ENCODE results near the gene SSX2IP. TPM values are rescaled to one million over a fixed set of nuclear protein-coding genes. Genes with fewer than 3 reads are reported as not detected.
"Not testable (repeated sequence)": the region's sequence is repeated elsewhere in the genome, so short reads cannot be mapped to it uniquely, and the experiment has no call there.

The SSX2IP gene
- total RNA-seq, 2 donors from 2014 or later = 8.5 to 13.8 TPM

- Mint-ChIP-seq H3K4me3 (no peak overlapping the region), H3K4me1 (ENCODE audit: low read depth) (peaks cover 9% of the 10 kb centered on the region), H3K9me3 (peaks cover 10 to 12% of the 10 kb centered on the region in 2 donors), H3K27me3 (ENCODE audit: low read depth) (no peaks in the 10 kb centered on the region), H3K36me3 (ENCODE audit: insufficient read depth in 2 of 2) (peaks cover 13 to 21% of the 10 kb centered on the region in 2 donors), H3K27ac (no peak overlapping the region)
- DNase-seq (no peak), ATAC-seq (replicated peaks in 1 of 2) (no peak)
Measured at GRCh38 chr1:84613026-84613425, 77.2 kb downstream of the SSX2IP start.

GRCh38 chr1:84611796-84612195, 78.5 kb downstream of the SSX2IP start:
- DNase-seq (no peak), ATAC-seq (replicated peaks in 1 of 2) (no peak)
- H3K36me3 Mint-ChIP-seq (ENCODE audit: insufficient read depth in 2 of 2) = peaks cover 13 to 21% of the 10 kb centered on the region in 2 donors
- H3K4me1 Mint-ChIP-seq (ENCODE audit: low read depth) = peaks cover 9% of the 10 kb centered on the region
- H3K4me3 Mint-ChIP-seq = peak overlapping the region; percentile 8 to 22
- peak overlapping the region; percentile 19 for H3K27ac Mint-ChIP-seq
- no peaks in the 10 kb centered on the region for H3K27me3 Mint-ChIP-seq (ENCODE audit: low read depth)
- peaks cover 10 to 12% of the 10 kb centered on the region in 2 donors for H3K9me3 Mint-ChIP-seq

- no peak for DNase-seq
- ATAC-seq (replicated peaks in 1 of 2) = no peak
- H3K27me3 Mint-ChIP-seq (ENCODE audit: low read depth) = no peaks in the 10 kb centered on the region
- peaks cover 13 to 17% of the 10 kb centered on the region in 2 donors for H3K9me3 Mint-ChIP-seq
- H3K36me3 Mint-ChIP-seq (ENCODE audit: insufficient read depth in 2 of 2) = peaks cover 17 to 27% of the 10 kb centered on the region in 2 donors
- no peak overlapping the region for H3K27ac Mint-ChIP-seq
- peak overlapping the region in 1 of 2 donors; percentile 22 for H3K4me3 Mint-ChIP-seq
- peaks cover 9% of the 10 kb centered on the region for H3K4me1 Mint-ChIP-seq (ENCODE audit: low read depth)
Measured at GRCh38 chr1:84611091-84611490, 79.2 kb downstream of the SSX2IP start.

- Mint-ChIP-seq H3K36me3 (ENCODE audit: insufficient read depth in 2 of 2) (peaks cover 25 to 27% of the 10 kb centered on the region in 2 donors), H3K4me1 (ENCODE audit: low read depth) (peaks cover 8% of the 10 kb centered on the region), H3K9me3 (peaks cover 13 to 22% of the 10 kb centered on the region in 2 donors), H3K4me3 (no peak overlapping the region), H3K27me3 (ENCODE audit: low read depth) (no peaks in the 10 kb centered on the region), H3K27ac (no peak overlapping the region)
- ATAC-seq (replicated peaks in 1 of 2) (no peak), DNase-seq (no peak)
Measured at GRCh38 chr1:84606977-84607376, 83.3 kb downstream of the SSX2IP start.

- no peak overlapping the region for H3K27ac Mint-ChIP-seq
- no peak overlapping the region for H3K4me3 Mint-ChIP-seq
- H3K27me3 Mint-ChIP-seq (ENCODE audit: low read depth) = no peaks in the 10 kb centered on the region
- H3K9me3 Mint-ChIP-seq = peaks cover 11 to 18% of the 10 kb centered on the region in 2 donors
- peaks cover 10% of the 10 kb centered on the region for H3K4me1 Mint-ChIP-seq (ENCODE audit: low read depth)
- no peak for ATAC-seq (replicated peaks in 1 of 2)
- no peak for DNase-seq
- H3K36me3 Mint-ChIP-seq (ENCODE audit: insufficient read depth in 2 of 2) = peaks cover 25 to 27% of the 10 kb centered on the region in 2 donors
Measured at GRCh38 chr1:84605157-84605556, 85.1 kb downstream of the SSX2IP start.

GRCh38 chr1:84603941-84604830, 86.1 kb downstream of the SSX2IP start:
- Mint-ChIP-seq H3K4me1 (ENCODE audit: low read depth) (peaks cover 20% of the 10 kb centered on the region), H3K4me3 (no peak overlapping the region), H3K27ac (no peak overlapping the region), H3K27me3 (ENCODE audit: low read depth) (no peaks in the 10 kb centered on the region), H3K9me3 (peaks cover 11 to 18% of the 10 kb centered on the region in 2 donors), H3K36me3 (ENCODE audit: insufficient read depth in 2 of 2) (peaks cover 25 to 28% of the 10 kb centered on the region in 2 donors)
- ATAC-seq (replicated peaks in 1 of 2) (no peak), DNase-seq (no peak)

GRCh38 chr1:84603223-84603622, 87.0 kb downstream of the SSX2IP start:
- Mint-ChIP-seq H3K27ac (no peak overlapping the region), H3K4me1 (ENCODE audit: low read depth) (peaks cover 30% of the 10 kb centered on the region), H3K27me3 (ENCODE audit: low read depth) (no peaks in the 10 kb centered on the region), H3K36me3 (ENCODE audit: insufficient read depth in 2 of 2) (peaks cover 25 to 28% of the 10 kb centered on the region in 2 donors), H3K9me3 (peaks cover 11 to 18% of the 10 kb centered on the region in 2 donors), H3K4me3 (no peak overlapping the region)
- ATAC-seq (replicated peaks in 1 of 2) (no peak), DNase-seq (no peak)

GRCh38 chr1:84600796-84601195, 89.5 kb downstream of the SSX2IP start:
- peaks cover 5 to 10% of the 10 kb centered on the region in 2 donors for H3K9me3 Mint-ChIP-seq
- H3K36me3 Mint-ChIP-seq (ENCODE audit: insufficient read depth in 2 of 2) = peaks cover 18 to 19% of the 10 kb centered on the region in 2 donors
- no peaks in the 10 kb centered on the region for H3K27me3 Mint-ChIP-seq (ENCODE audit: low read depth)
- ATAC-seq (replicated peaks in 1 of 2) (no peak), DNase-seq (no peak)
- H3K4me3 Mint-ChIP-seq = no peak overlapping the region
- peaks cover 40% of the 10 kb centered on the region for H3K4me1 Mint-ChIP-seq (ENCODE audit: low read depth)
- H3K27ac Mint-ChIP-seq = no peak overlapping the region

GRCh38 chr1:84598846-84599741, 91.2 kb downstream of the SSX2IP start:
- peak overlapping the region; percentile 77 to 82 for H3K4me3 Mint-ChIP-seq
- peaks cover 7 to 8% of the 10 kb centered on the region in 2 donors for H3K36me3 Mint-ChIP-seq (ENCODE audit: insufficient read depth in 2 of 2)
- H3K9me3 Mint-ChIP-seq = peaks cover 1 to 3% of the 10 kb centered on the region in 2 donors
- peaks cover 40% of the 10 kb centered on the region for H3K4me1 Mint-ChIP-seq (ENCODE audit: low read depth)
- no peak for DNase-seq
- ATAC-seq (replicated peaks in 1 of 2) = peak; percentile 83 to 87
- H3K27ac Mint-ChIP-seq = peak overlapping the region; percentile 70
- H3K27me3 Mint-ChIP-seq (ENCODE audit: low read depth) = peaks cover 5% of the 10 kb centered on the region

GRCh38 chr1:84598418-84598817, 91.8 kb downstream of the SSX2IP start:
- DNase-seq (no peak), ATAC-seq (replicated peaks in 1 of 2) (no peak)
- peaks cover under 1 to 1% of the 10 kb centered on the region in 2 donors for H3K9me3 Mint-ChIP-seq
- H3K4me1 Mint-ChIP-seq (ENCODE audit: low read depth) = peaks cover 40% of the 10 kb centered on the region
- H3K36me3 Mint-ChIP-seq (ENCODE audit: insufficient read depth in 2 of 2) = peaks cover 7 to 8% of the 10 kb centered on the region in 2 donors
- H3K27me3 Mint-ChIP-seq (ENCODE audit: low read depth) = peaks cover 7% of the 10 kb centered on the region
- peak overlapping the region; percentile 77 to 82 for H3K4me3 Mint-ChIP-seq
- H3K27ac Mint-ChIP-seq = no peak overlapping the region

GRCh38 chr1:84597011-84597410, 93.2 kb downstream of the SSX2IP start:
- H3K27me3 Mint-ChIP-seq (ENCODE audit: low read depth) = peaks cover 7% of the 10 kb centered on the region
- no peak overlapping the region for H3K27ac Mint-ChIP-seq
- H3K4me3 Mint-ChIP-seq = no peak overlapping the region
- peaks cover 3 to 5% of the 10 kb centered on the region in 2 donors for H3K36me3 Mint-ChIP-seq (ENCODE audit: insufficient read depth in 2 of 2)
- H3K9me3 Mint-ChIP-seq = peaks cover 0 to 1% of the 10 kb centered on the region in 2 donors
- DNase-seq = no peak
- no peak for ATAC-seq (replicated peaks in 1 of 2)
- H3K4me1 Mint-ChIP-seq (ENCODE audit: low read depth) = peaks cover 40% of the 10 kb centered on the region

- not testable (repeated sequence) for ATAC-seq (replicated peaks in 1 of 2); H3K27ac Mint-ChIP-seq; H3K9me3 Mint-ChIP-seq; H3K36me3 Mint-ChIP-seq (ENCODE audit: insufficient read depth in 2 of 2); DNase-seq; H3K4me3 Mint-ChIP-seq
- H3K4me1 Mint-ChIP-seq (ENCODE audit: low read depth) = peaks cover 28% of the 10 kb centered on the region
- H3K27me3 Mint-ChIP-seq (ENCODE audit: low read depth) = peaks cover 16% of the 10 kb centered on the region
Measured at GRCh38 chr1:84594959-84595358, 95.3 kb downstream of the SSX2IP start.
